ENCODE data around the gene HIVEP2.
A peak's percentile ranks its signal among the peaks of the same experiment; 100 is the strongest.

HIVEP2 gene

DNA sequence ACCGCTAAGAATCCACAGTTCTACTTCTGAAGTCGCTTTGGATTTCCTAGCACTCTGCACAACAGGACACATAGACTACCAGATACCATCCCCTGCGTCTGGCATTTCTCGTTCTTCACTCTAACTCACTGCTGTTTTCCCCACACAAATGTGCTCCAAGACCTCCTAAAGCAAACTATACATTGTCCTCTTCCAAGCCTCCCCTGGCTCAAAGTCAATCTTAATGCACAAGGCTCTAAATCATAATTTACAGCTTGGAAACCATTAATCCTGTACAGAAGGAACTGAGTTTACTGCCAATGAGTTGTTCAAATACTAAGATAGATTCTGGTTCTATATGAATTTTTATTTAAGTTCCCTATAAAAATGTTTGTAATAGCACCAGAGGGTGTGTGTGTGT lies 128.5 kb downstream of the HIVEP2 start:
- no peak for DNase-seq (ENCODE audit: low read depth in 2 of 2)

DNA sequence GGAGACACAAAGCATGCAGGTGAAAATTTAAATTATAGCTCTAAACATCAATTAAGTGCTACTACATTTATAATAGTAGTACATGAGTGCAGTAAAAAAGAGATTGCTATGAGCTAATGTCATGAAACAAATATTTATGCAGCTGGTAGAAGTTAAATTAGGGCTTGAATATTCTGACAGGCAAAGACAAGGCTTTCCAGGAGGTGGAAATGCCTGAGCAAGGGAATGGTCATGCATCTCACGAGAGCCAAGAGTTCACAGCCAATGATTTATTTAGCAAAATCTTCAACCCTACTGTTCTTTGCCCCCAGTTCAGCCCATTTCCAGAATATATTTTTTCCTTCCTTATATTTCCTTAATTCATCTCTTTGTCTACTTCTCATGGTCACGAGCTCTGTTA lies 128.9 kb downstream of the HIVEP2 start:
- no peak for DNase-seq (ENCODE audit: low read depth in 2 of 2)

DNA sequence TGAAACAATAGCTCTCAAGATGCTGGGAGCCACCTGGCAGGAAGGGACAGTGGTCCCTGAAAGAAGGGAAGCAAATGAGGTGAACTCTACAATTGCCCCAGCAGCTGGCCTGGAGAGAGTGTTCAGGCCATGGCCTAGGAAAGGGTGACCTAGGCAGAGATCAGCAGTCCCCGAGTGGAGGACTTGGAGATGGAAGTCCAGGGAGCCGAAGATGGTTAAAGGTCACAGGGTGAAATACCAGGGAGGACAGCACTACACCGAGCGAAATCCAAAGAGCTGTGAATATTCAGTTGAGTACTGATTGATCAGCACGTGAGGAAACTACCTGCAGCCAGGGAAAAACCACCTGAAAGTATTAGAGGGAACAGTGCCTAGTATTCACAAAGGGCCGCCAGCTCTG lies 133.1 kb downstream of the HIVEP2 start:
- no peak for DNase-seq (ENCODE audit: low read depth in 2 of 2)

DNA sequence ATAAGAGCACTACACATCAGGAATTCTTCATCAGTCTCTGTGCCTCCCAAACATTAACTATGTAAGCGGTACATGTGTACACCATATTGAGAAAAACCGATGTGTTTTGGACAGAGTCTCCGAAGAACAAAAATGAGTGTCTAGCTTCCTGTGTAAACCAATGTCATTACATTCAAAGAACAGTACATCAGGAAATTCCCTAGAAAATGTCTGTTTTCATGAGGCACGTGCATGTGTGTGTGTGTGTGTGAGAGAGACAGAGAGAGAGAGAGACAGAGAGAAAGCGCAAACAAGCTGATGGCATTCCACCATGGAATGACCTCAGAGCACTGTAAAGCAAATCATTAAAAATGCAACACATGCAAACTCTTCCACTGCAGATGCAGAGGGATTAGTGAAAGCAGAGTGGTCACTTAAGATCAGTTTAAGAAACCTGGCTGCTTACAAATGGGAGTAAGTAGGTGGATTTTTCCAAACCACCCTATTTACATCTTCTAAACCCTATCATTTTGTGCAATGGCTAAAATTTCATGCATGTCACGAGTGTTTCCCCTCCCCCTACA lies 133.9 kb downstream of the HIVEP2 start:
- no peak for DNase-seq (ENCODE audit: low read depth in 2 of 2)

DNA sequence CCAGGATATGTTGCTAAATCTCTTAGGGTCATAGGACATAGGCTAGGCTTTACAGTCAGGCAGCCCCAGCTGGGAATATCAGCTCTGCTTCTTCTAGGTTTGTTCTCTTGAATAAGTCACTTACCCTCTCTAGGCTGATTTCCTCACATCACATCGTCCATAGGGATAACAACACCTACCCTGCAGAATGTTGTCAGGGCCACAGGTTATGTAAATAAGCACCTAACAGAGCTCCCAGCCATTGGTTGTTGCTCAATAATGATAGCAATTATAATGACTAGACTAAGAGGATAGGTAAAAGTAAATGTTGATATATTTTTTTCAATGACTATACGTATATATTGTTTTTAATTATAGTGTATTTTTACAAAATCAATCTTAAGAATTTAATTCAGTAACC lies 135.0 kb downstream of the HIVEP2 start:
- no peak for DNase-seq (ENCODE audit: low read depth in 2 of 2)

DNA sequence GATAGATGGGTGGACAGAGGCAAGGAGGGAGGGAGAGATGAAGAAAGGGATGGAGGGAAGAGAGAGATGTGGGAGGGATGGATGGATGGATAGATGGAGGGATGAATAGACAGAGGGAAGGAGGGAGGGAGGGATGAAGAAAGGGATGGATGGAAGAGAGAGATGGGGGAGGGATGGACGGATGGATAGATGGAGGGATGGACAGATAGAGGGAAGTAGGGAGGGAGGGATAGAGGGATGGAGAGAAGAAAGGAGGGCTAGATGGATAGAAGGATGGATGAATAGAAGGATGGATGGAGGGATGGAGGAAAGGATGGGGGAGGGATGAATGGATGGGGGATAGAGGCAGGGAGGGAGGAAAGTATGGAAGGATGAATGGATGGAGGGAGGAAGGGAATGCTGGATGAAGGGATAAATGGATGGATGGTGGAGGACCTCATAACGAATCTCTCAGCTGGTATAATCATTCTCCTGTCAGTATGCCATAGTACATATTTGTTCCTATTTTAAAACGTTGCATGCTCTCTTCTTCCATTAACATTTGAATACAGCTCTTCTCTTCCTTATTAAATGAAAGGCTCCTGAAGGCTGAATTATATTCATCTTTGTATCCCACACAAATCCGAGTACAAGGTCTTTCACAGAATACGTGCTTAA lies 136.4 kb downstream of the HIVEP2 start:
- no peak for DNase-seq (ENCODE audit: low read depth in 2 of 2)

DNA sequence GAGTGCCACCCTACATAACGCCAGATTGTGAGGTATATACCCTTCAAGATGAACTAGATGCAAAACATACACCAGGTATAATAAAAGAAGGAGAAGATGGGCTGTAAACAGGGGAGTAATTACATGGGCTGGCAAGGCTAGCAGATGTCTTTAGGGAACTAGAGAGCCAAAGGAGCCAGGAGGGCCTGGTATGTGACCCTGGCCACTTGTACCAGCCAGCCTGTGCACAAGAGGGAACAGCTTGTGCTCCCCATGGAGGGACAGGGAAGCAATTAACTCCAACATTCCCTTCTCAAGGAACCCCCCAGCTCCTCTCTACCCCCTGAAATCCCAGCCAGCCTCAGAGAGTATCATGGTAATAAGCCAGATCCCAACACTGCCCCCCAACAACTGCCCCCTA lies 139.9 kb downstream of the HIVEP2 start:
- DNase-seq (ENCODE audit: low read depth in 2 of 2) = no peak

DNA sequence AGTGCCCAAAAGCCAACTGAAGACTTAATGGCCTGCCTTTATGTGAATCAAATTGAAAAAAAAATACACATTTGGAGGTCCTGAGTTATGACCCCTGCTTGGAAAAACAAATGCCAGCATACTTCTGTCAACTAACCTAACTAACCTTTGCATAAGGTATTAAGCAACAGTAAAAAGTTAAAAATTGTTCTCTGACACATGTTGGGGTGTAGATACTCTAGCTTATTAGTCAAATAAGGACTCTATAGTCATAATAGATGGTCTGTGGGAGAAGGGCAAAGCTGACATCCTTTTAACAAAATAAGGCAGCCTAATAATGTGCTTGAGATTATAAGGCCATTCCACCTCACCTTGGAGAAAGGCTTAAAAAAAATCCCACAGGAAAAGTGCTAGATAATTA lies 140.5 kb downstream of the HIVEP2 start:
- DNase-seq (ENCODE audit: low read depth in 2 of 2) = no peak

DNA sequence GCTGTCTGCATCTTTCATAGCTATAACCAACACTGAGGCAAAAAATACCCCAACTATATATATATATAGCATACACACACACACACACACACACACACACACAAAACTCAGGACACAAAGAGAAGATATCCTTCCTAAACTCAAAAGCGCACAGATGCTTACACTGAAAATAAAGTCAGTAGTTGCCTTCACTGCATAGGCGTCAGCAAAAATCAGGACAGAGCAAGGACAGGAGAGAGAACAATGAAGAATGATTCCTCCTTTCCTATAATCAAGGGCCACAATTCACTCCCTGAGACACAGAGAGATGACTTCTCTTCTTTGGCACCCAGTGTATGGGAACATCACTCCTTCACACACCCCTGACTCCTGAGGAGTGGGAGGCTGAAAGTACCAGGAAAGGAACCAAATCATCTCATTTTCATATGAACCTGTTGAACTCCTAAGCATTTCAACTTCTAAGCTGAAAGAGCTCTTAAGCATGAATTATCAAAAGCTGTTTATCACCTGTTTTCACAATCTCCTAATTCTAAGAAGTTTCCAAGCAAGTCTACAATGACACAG lies 141.4 kb downstream of the HIVEP2 start:
- no peak for DNase-seq (ENCODE audit: low read depth in 2 of 2)

DNA sequence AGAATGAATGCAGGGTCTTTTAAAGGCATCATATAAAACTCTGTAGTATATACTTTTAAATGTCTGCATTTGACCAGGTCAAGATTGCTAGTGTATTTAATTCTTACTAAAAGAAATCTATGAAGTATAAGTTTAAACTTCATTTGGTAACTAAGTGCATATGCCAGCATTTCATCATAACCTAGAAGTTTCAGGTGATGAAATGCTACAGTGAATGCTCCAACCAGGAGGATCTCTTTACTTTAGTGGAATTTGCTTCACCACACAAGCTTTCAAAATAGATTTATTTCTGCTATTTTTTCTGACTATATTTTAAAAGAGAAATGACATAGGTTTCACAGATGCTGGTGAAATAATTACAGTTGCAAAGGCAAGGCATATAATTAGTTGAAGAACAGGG lies 141.9 kb downstream of the HIVEP2 start:
- DNase-seq (ENCODE audit: low read depth in 2 of 2) = no peak

DNA sequence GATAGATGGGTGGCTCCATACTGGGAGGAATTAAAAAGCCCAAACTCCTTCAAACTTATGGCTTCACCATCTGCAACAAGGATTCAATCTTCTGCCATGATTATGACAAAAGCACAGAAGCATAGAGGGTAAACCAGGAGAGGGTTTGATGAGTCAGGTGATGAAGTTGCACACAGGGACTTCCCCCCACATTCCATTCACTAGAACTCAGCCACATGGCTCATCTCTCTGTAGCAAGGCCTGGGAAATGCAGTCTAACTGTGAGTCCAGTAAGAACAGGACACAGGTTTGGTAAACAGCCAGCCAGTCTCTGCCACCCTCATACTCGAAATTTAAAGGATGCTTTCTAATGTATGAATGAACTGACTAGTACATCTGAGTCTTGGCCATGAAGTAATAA lies 142.9 kb downstream of the HIVEP2 start:
- peak in 1 of 2 donors; percentile 18 for DNase-seq (ENCODE audit: low read depth in 2 of 2)

DNA sequence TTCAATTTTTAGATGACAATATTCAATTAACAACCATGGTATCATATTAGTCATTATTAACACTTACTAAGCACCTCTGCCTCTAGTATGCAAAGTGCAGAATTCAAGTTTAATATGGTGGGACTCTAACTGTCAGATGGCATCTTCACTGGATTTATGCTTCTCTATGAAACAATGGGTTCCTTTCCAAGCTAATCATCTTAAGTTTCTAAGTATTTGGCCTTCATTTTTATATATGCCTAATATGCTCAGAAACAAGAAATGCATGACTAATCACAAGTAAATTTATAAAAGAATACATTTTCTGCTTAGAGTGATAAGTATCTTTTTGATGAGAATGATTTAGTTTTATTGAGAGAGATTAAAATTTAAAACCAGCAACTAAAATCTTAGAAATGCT lies 144.7 kb downstream of the HIVEP2 start:
- DNase-seq (ENCODE audit: low read depth in 2 of 2) = no peak

DNA sequence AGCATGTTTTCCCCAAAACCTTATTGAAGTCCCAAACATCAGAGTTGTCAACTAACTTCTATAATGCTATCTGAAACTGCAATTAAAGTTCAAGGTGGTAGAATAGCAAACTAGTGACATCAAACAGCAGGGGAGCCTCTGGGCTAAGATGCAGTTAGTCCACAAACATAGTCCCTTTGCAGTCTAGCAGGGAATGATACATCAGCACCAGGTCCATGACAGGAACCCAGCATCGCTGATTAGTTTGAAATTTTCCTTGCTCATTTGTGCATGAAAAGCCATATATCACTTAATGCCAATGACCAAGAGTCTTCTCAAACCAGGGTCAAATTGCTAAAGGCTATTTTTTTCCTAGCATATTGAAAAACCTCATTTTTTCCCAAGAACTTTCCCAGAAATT lies 145.3 kb downstream of the HIVEP2 start:
- DNase-seq (ENCODE audit: low read depth in 2 of 2) = no peak

DNA sequence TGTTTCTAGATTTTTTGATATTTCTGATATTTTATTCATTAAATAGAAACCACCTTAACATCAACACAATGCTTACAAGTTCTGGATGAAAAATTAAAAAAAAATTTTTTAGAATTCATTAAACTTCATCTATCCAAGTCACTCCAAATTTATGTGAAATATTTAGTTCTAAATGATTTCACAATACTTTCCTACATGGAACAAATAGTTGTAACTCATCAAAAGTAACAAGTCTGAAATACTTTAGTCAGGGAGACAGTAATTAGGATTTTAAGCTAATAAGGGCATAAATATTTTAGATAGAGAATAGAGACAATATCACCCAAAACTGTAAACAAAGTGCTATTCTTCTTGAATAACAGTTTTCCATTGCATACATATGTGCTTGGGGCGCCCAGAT lies 147.8 kb downstream of the HIVEP2 start:
- no peak for DNase-seq (ENCODE audit: low read depth in 2 of 2)

DNA sequence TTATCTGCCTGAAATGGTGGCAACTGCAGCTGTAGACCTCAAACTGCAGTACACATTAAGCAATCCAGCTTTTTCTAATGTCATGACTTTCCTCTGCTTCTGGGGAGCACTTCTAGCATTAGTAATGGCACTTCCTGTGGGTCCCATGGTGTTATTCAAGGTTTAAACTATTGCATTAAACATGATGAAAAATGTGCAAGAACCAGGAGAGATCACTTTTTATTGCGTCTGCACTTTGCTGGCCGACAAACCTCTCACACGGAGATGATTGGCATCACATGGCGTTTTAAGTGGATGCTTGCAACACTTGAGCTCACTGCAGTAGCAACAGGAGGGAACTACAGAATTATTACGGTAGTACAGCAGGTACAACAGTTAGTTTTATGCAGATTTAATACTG lies 148.4 kb downstream of the HIVEP2 start:
- DNase-seq (ENCODE audit: low read depth in 2 of 2) = no peak

DNA sequence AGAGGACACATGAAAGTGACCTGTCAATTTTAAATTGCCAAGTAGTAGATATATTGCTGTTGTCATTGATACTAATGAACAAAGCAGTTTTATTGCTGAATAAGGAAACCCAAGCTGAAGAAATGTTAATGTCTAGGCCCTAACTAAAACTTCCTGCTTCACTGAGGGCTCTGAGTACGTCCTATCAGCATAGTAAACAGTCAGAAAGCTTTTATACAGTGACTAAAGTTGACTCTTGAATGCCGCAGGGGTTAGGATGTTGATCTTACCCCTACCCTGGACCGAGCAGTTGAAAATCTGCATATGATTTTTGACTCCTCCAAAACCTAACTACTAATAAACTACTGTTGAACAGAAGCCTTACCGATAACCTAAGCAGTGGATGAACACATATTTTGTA lies 149.0 kb downstream of the HIVEP2 start:
- DNase-seq (ENCODE audit: low read depth in 2 of 2) = no peak

DNA sequence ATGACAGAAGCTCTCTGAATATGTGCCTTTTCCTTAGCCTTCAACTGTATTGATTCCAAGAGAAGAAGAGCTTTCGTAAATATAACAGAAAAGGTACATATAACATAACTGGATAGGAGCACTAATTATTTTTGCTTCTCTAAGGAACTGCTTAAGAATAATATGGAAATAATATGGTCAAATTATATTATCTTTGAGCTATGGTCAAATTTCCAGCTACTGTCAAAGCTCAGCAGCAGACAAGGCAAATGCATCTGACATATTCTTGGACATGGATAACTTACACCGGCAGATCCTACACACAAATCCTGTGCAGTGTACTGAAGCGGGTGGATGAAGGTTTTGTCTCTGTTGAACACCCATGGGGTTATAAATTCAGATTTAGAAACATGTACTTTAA lies 150.6 kb downstream of the HIVEP2 start:
- no peak for DNase-seq (ENCODE audit: low read depth in 2 of 2)

DNA sequence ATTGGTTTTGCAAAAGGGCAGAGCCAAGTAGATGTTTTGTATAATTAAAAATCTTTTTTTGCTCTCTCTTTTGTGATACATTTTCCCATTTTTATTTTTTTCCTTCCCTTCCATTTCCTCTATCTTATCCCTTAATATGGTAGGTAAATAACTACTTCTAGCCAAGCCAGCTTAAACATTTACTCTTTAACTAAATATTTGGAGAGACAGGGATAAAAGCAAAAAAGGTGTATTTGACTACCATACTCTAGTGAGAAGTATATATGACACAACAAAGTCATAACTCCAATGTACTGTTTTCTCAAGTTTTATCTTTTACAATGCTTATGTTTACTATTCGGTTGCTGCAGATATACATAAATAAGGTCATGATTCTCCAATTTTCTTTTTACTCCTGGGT lies 154.7 kb downstream of the HIVEP2 start:
- no peak for DNase-seq (ENCODE audit: low read depth in 2 of 2)

DNA sequence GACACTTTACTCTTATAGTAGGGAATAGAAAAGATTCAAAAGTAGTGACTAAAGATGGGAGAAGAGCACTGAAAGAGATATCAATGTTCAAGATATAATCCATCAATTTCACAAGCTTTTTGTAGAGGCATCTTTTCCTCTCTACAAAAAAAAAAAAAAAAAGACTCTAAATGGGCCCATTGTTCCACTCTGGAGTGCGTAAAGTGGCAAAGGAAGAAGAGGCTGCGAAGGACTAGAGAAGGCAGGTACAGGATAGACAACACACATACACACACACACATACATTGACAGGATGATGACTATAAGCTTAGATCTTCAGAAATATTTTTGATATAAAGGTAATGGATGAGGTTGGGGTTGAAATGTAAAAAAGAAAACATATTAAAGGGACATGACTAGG lies 157.6 kb downstream of the HIVEP2 start:
- DNase-seq (ENCODE audit: low read depth in 2 of 2) = no peak

DNA sequence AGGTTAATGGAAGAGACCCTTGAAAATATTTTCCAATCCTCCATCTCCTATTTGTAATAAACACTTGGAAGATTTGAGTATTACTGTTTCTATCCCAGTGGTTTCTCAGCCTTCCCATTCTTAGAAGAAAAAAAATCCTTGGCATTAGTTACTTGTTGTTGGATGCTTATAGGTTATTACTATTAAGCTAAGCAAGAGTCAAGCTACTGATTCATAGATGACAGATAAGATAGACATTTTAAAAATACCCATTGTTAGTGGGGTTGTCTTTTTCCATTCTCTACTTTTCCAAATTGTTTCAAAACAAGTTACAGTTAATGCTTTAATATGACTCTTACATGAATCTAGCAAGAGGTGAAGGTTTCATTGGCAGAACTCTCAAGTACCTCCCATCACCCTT lies 158.5 kb downstream of the HIVEP2 start:
- DNase-seq (ENCODE audit: low read depth in 2 of 2) = no peak

DNA sequence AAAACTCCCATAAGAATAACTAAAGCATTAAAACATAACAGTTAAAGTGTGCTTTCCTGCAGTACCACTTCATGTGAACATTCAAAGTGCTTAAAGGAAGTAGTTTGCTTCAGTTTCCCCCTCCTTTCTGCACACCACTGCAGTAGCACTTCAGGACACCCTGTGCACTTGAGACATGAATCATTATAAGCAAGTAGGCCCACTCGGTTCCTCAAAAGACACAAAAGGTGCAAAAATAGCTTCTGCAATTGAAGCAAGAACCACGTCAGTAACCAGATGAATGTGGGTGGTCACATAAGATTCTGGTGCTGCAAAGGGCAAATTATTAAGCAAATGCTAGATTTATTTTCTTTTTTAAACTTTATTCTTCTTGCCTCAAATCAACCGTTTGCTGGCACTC lies 160.6 kb downstream of the HIVEP2 start:
- DNase-seq (ENCODE audit: low read depth in 2 of 2) = no peak

DNA sequence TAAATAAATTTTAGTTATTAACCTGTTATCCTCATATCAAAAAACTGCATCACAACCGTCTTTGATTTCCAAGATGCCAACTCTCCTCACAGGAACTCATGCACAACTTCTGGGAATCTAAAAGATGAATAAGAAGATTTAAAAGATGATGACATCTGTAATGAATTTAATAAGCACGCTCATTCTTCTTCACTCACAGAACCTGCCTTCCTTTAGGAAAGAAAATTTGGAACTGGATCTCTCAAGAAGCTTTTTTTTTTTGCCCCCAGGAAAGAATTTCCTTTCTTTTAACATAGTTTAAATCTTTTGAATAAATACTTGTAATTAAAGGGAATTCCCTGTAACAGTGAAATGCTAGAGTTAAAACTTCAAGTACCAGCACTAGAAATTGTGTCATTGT lies 161.5 kb downstream of the HIVEP2 start:
- no peak for DNase-seq (ENCODE audit: low read depth in 2 of 2)

DNA sequence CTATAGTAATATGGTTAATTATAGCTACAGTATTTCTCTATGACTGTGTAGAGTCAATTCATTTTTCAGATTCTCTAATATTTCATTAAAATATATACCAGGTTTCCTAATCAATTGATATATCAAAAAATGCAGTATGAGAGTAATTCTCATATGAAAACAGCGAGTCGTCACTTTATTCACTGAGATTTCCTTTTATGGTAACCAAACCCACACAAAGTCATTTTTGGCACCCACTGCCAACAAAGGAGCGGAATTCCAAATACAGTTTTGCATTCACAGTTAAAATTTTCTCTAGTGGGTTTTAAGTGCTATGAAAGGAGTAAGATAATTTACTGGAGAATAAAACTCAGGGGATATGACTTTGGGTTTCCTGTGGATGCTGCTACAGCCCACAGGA lies 163.8 kb downstream of the HIVEP2 start:
- DNase-seq (ENCODE audit: low read depth in 2 of 2) = no peak
